SK-N-SH treated with all-trans-retinoic acid at 6 μM for 48 hours (cell line): Measurements from ENCODE around the gene LSAMP.

Source experiments
- CREB5 ChIP-seq: fragments of 250-450 bp; sonication (Bioruptor Pico); IDR thresholded peaks from 2 replicates; pipeline ENCODE4 v1.5.1; 2020; ENCODE audit warnings: low read depth, mild to moderate bottlenecking, moderate library complexity
- CSDC2 ChIP-seq: fragments of 250-450 bp; sonication (Bioruptor Pico); IDR thresholded peaks from 2 replicates; pipeline ENCODE4 v1.5.0; 2020; ENCODE audit warnings: mild to moderate bottlenecking, moderate library complexity
- PATZ1 ChIP-seq: fragments of 250-450 bp; sonication (Bioruptor Pico); IDR thresholded peaks from 2 replicates; pipeline ENCODE4 v1.8.0; 2020; ENCODE audit warnings: mild to moderate bottlenecking, moderate library complexity, borderline replicate concordance
- TCF4 ChIP-seq: fragments of 250-450 bp; sonication (Bioruptor Pico); IDR thresholded peaks from 2 replicates; pipeline ENCODE4 v1.8.0; 2021; ENCODE audit warnings: mild to moderate bottlenecking, moderate library complexity, borderline replicate concordance
- ZC3H10 ChIP-seq: fragments of 250-450 bp; sonication (Bioruptor Pico); IDR thresholded peaks from 2 replicates; pipeline ENCODE4 v1.5.1; 2021; ENCODE audit warnings: mild to moderate bottlenecking, moderate library complexity
- ZNF70 ChIP-seq: fragments of 450-650 bp; formaldehyde crosslinking; IDR thresholded peaks from 2 replicates; pipeline ENCODE4 v1.5.0; 2020; ENCODE audit warnings: mild to moderate bottlenecking, moderate library complexity

GRCh38 chr3:115921711-115922110 is 523.6 kb downstream of the LSAMP start:
- TF ChIP-seq ZNF70 (CRISPR knock-in tag): no peak
- TF ChIP-seq CSDC2 (CRISPR knock-in tag): no peak
- TF ChIP-seq TCF4: no peak
- TF ChIP-seq ZC3H10 (CRISPR knock-in tag): no peak
- no peak for TF ChIP-seq CREB5 (CRISPR knock-in tag)
- TF ChIP-seq PATZ1 (CRISPR knock-in tag): no peak
